Caki2 (cell line): Measurements from ENCODE around the gene BCL7A. TPM values are rescaled to one million over a fixed set of nuclear protein-coding genes. Genes with fewer than 3 reads are reported as not detected.
A peak's percentile ranks its signal among the peaks of the same experiment; 100 is the strongest.
"Not testable (repeated sequence)": the region's sequence is repeated elsewhere in the genome, so short reads cannot be mapped to it uniquely, and the experiment has no call there.

Experiments
- DNase-seq: peaks from one replicate; pipeline ENCODE4 v3.0.0-alpha.2; 2015; ENCODE audit warnings: low read depth
- in situ Hi-C: cut with HindIII; loops from 2 replicates; pipeline ENCODE4 v1.10.0; 2016; ENCODE audit warnings: low sequenced_read_pairs, low pct_unique_long_range_greater_than_20kb, mixed read lengths
- total RNA-seq: library from RNA; depleted of rRNA; stranded (reverse); fragments of >200 nt; shearing (Covaris generic); gene quantifications from 2 replicates; pipeline ENCODE4 v1.2.3, GENCODE V29; 2014; ENCODE audit warnings: low replicate concordance; rRNA removed

BCL7A gene
- total RNA-seq, 1 experiment from 2014 or later: 28.8 TPM

DNA sequence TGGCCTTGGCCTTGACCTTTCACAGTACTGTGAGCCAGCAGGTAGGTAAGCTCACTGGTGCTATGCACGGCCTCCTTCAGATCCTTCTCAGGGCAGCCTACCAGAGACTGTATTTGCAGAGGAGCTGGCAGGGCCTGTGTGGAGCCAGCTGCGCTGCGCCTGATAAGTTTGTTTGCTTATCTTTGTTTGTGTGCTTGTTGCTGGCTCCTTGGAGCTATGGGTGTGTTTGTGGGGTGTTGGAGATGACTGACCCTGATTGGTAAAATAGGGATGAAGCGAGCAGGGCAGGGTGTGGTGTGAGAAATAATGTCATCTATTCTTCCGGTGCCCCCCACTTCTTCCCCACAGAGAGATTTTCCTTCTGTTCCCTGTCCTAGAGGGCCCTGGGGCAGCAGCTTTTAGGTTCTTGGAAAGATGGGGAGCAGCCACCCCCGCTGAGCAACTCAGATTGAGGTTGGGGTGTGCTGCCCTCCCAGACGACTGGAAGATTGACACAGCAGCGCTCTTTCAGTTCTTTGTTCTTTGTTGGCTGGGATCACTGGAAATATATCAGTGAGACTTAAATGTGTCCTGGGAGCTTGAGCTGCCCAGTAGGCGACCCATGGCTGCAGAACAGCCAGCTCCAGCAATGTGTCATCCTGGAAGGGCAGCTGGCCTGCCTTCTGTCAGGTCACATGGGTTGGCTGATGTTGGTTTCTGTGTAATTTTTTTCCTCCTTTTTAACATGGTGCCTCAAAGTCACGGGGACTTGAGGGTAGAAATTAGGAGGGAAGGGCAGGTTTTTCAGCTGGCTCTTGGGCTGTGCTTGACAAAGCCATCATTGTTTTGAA is 76.5 kb downstream of the BCL7A start:
- peak; percentile 65 for DNase-seq
- in situ Hi-C loops: no loop called here

DNA sequence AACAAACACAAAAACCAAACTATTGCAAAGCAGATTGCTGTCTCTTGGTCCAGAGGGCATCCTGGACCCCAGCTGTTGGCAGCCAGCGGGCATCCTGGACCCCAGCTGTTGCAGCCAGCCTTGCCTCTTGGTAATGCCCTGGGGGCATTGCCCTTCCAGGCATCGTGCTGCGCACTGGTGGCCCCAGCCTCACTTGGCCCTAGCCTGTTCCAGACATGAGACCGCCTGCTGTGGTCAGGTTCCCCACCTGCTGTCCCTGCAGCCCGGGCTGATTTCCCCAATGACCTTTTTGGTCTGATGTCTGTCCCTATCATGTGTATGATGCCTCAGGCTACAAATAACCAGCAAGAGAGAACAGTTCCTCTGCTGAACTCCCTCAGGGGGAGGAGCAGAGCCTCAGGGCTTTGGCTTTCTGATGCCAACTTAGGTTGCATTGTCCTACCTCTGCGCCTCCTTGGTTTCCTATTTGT is 77.6 kb downstream of the BCL7A start:
- no peak for DNase-seq
- in situ Hi-C loops: no loop called here

DNA sequence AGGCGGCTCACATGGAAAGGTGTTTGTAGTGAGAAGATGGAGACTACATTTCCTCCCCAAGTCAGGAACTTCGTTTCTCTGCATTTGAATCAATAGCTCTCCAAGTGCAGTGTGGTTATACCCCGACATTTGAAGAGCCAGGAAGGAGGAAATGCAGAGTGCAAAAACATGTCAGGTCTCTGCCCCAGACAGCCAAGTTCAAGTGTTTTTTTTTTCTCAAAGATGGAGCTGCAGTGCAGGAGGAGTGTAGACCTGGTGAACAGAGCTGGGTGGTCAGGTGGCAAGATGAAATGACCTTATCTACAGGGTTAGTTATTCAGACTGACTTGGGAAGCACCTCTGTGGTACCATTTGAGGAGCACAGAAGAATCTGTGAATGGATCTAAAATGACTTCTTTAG is 78.2 kb downstream of the BCL7A start:
- no peak for DNase-seq
- in situ Hi-C loops: no loop called here

DNA sequence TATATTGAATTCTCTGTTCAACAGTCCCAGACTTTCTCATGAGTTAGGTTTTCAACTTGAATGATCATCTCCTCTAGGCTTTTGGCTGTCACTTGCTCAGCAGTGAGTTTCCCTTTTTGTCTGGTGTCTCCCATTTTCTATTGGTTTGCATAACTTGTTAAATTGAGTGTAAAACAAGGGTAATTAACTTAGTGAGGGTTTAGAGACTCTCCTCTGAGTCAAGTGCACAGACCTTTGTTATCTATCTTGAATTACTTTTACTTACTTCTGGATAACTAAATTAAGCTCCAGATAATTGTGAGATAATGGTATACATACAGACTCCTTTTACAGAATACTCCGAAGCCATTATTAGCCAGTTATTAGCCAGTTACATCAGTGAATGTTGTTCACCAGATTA is 78.9 kb downstream of the BCL7A start:
- in situ Hi-C loops: no loop called here
- no peak for DNase-seq

DNA sequence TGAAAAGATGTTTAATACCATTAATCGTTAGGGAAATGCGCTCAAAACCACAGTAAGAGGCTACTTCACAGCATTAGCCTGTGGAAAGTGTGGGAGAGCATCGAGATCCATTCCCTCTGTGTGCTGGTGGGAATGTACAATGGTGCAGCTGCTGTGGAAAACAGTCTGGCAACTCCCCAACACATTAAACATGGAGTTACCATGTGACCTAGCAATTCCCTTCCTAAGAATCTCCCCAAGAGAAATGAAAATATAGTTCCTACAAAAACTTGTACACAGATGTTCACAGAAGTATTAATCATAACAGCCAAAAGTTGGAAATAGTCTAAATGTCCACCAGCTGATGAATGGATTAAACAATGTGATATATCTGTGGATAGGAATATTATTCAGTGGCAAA is 80.6 kb downstream of the BCL7A start:
- in situ Hi-C loops: no loop called here
- no peak for DNase-seq

DNA sequence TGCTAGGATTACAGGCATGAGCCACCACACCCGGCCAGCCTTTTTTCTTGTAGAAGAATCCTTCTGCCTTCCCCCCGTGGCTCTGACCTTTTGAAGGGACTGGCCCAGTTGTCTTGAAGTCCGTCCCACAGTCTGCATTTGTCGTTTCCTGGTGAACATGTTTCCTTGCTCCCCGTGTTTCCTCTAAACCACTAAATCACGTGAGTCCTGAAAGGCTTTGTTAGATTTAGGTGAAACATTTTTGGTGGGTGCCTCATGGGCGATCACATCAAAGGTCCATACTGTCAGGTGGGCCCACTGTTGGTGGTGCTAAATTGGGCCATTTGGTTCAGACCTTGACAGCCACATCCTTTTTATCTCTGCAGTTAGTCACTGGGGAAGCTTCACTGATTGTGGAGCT is 83.2 kb downstream of the BCL7A start:
- no peak for DNase-seq
- in situ Hi-C loops: no loop called here

DNA sequence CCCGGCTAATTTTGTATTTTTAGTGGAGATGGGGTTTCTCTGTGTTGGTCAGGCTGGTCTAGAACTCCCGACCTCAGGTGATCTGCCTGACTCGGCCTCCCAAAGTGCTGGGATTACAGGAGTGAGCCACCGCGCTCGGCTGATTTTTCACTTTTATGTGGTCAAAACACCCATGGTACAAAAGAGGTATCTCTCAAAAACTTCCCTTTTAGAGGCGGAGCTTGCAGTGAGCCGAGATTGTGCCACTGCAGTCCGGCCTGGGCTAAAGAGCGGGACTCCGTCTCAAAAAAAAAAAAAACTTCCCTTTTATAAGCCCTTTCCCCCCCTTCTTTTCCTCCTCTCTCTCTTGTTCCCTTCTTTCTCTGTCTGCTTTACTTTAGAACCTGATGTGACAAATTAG is 83.8 kb downstream of the BCL7A start:
- in situ Hi-C loops, DNase-seq: not testable (repeated sequence)

DNA sequence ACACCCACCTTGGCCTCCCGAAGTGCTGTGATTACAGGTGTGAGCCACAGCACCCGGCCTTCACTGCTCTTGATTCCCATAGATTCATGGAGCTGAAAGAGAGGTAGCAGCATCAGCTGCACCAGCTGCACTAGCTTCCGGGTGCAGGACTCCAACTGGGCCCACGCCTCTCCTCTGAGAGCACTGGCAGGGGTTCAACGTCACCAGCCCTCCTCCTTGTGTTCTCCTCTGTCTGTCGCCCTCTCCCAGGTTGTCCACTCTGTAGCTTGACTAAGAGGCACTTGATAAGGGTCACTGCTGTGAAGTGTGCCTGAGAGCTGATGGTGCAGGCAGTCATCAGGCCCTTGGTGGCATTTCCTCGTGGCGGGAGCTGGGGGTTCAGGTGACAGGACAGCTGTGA is 85.2 kb downstream of the BCL7A start:
- DNase-seq: no peak
- in situ Hi-C loops: no loop called here

DNA sequence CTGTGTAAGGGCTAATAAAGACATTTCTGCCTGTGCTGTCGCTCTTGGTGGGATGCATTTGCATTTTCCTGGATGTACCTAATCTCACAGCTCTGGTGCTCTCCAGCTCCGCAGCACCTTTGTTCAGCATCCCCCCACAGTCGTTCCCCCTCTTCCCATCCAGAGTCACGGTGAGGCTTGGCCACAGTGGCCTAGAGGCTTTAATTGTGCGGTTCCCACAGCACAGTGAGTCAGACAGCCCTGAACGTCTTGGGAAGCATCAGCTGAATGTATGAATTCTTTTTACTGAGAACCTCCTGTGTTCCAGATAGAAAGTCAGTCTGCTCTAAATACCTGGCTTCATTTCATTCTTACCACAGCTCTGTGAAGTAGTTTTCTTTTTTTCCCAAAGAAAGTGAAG is 85.6 kb downstream of the BCL7A start:
- in situ Hi-C loops: no loop called here
- DNase-seq: no peak

DNA sequence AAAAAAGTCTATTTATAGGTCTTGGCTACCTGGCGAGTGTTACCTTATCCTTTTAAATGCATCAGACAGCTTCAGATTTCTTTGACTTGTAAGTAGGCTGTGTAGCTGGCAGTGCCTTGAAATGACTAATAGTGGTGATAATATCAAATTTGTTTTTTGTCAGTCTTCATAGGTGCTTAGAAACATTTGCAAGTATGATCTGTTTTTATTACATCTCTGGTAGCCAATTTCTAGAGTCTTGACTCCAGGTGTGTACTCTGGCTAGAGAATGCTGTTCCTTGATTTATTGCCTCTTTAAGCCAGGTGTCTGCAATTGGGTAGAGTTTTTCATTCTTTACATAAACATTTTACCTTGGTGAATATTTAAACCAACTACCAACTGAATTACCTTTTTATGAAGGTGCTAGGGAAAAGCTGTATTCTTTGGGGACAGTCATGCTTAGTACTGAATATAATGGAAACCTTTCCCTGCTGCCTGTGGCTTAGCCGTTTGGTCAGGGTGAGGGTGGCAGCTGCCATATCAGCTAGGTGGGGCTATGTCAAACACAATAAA is 89.5 kb downstream of the BCL7A start:
- peak; percentile 54 for DNase-seq
- in situ Hi-C loops: no loop called here

Other genes starting within 250 kb of the BCL7A start
- gene RHOF, start 228.2 kb upstream of the BCL7A start, total RNA-seq: 54.8 and 81.4 TPM in 2 replicates
- 0.61 and 3.4 TPM in 2 replicates for gene SETD1B, start 217.9 kb upstream of the BCL7A start, total RNA-seq
- gene HPD, start 163.0 kb upstream of the BCL7A start, total RNA-seq: 12.7 and 13.4 TPM in 2 replicates
- 157 and 191 TPM in 2 replicates for gene PSMD9, start 133.1 kb upstream of the BCL7A start, total RNA-seq
- 10.8 and 12.3 TPM in 2 replicates for gene CFAP251, start 103.3 kb upstream of the BCL7A start, total RNA-seq
- 5.0 and 7.0 TPM in 2 replicates for gene MLXIP, start 56.9 kb downstream of the BCL7A start, total RNA-seq
- gene IL31, start 152.3 kb downstream of the BCL7A start, total RNA-seq: not detected in 2 replicates
- gene LRRC43, start 161.2 kb downstream of the BCL7A start, total RNA-seq: not detected in 2 replicates
- 1.4 and 5.4 TPM in 2 replicates for gene B3GNT4, start 181.8 kb downstream of the BCL7A start, total RNA-seq
- 93.5 and 116 TPM in 2 replicates for gene DIABLO, start 204.2 kb downstream of the BCL7A start, total RNA-seq
- gene VPS33A, start 244.6 kb downstream of the BCL7A start, total RNA-seq: 15.5 and 23.4 TPM in 2 replicates